DND-41 (cell line): Measurements from ENCODE around the gene DNAJC27.

ENCODE experiments used
- EZH2 ChIP-seq: IDR thresholded peaks from 3 replicates; pipeline ENCODE4 v1.6.1; 2012; ENCODE audit warnings: borderline replicate concordance, low read depth, mild to moderate bottlenecking, moderate library complexity, low read length, inconsistent platforms; ENCODE audit not compliant: severe bottlenecking
- TF ChIP-seq, protein P1 (sequence below): IDR thresholded peaks from 2 replicates; pipeline ENCODE4 v1.5.1; 2012; ENCODE audit warnings: borderline replicate concordance, low read length, moderate library complexity, mild to moderate bottlenecking; ENCODE audit not compliant: poor library complexity, severe bottlenecking; ENCODE audit errors: extremely low read depth

DNA sequence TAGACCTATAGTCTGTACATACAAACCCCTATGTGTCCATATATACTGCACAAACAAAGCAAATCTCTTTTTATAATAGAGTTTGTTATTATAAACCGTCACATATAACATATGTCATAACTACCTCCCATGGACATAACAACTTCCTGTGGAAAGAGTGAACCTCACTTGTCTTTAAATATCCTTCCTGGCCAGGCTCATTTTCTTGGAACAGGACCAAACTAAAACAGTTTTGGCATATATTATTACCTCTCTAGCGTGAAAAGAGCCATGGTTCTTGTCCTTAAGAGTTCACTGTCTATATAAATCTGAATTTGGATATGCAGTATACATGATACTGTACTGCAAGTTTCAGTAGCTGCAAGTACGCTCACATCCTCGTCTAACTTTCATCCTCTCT lies 28.3 kb upstream of the DNAJC27 start:
- TF ChIP-seq, protein P1, sequence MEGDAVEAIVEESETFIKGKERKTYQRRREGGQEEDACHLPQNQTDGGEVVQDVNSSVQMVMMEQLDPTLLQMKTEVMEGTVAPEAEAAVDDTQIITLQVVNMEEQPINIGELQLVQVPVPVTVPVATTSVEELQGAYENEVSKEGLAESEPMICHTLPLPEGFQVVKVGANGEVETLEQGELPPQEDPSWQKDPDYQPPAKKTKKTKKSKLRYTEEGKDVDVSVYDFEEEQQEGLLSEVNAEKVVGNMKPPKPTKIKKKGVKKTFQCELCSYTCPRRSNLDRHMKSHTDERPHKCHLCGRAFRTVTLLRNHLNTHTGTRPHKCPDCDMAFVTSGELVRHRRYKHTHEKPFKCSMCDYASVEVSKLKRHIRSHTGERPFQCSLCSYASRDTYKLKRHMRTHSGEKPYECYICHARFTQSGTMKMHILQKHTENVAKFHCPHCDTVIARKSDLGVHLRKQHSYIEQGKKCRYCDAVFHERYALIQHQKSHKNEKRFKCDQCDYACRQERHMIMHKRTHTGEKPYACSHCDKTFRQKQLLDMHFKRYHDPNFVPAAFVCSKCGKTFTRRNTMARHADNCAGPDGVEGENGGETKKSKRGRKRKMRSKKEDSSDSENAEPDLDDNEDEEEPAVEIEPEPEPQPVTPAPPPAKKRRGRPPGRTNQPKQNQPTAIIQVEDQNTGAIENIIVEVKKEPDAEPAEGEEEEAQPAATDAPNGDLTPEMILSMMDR, result no peak
- TF ChIP-seq EZH2, result no peak
